ENCODE data around the gene RAB14.
"Not testable (repeated sequence)": the region's sequence is repeated elsewhere in the genome, so short reads cannot be mapped to it uniquely, and the experiment has no call there.

RAB14 gene

DNA sequence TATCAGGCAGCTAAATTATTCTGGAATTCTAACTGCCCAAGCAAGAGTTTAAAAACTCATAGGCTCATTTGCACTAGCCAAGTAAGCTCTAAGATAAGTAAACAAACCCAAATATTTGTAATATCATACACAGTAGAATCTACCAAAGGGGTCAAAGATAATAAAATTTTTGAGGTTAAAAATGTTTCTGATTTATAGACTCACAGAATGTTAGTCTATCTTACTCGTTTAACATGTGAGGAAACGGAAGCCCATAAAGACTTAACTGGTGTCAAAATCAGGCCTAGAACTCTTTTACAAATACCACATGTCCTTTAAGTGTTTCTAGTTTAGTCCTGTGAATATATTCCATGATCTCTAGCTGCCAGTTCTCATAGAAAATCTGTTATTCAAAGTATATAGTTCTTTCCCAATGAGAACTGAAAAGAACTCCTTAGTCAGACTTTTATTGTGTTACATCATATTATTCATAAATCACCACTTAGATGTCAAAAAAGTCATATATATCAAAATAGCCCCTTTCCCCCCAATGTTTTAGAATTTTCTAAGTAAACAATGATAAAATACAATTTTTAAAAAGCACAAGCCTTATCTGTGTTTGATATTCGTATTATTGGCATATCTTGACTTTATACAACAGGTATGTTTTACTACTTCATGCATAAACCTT, 13.9 kb downstream of the RAB14 start:
- no peak overlapping the region for H3K27ac ChIP-seq (ENCODE audit: low read length)

DNA sequence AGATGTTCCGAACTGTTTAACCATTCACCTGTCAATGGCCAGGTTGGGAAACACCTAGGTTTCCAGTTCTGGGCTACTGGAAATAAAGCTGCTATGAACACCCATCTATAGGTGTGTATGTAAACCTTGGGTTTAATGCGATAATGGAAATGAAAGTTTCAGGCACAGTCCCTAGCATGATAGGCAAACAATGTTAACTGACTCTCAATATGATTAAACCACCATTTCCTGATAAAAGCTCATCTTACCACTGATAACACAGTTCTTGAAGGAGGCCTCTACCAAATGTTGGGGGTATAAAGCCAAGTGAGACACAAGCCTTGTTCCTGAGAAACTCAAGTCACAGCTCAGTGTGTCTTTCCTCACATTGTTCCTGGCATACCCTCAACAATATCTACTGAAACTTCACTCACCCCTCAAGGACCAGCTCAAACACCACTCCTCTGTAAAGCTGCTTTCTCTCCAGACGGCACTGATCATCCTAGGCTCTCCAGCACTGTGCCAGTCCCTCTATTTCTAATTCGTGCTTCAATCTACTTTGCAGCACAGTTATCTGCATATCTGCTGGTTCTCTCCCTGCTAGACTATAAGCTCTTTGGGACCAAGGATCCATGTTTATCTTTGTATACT, 15.8 kb downstream of the RAB14 start:
- no peaks in the 10 kb centered on the region for H3K27me3 ChIP-seq (ENCODE audit: low read depth, low read length)
- H3K27ac ChIP-seq (ENCODE audit: low read length) = no peak overlapping the region
- H3K36me3 ChIP-seq (ENCODE audit: control insufficient read depth in 1 of 2, insufficient read depth in 2 of 2, low read length in 2 of 2) = peaks cover 21 to 29% of the 10 kb centered on the region in 2 donors
- H3K9me3 ChIP-seq (ENCODE audit: control insufficient read depth in 1 of 2, low read length in 2 of 2) = no peaks in the 10 kb centered on the region
- peaks cover 4 to 35% of the 10 kb centered on the region in 2 donors for H3K4me1 ChIP-seq (ENCODE audit: control insufficient read depth in 1 of 2, insufficient read depth in 2 of 2, low read length in 2 of 2)
- no peak overlapping the region for H3K4me3 ChIP-seq (ENCODE audit: low read depth in 1 of 2, low read length in 2 of 2)

More for the DNA sequence above, 13.9 kb downstream of the RAB14 start:
- no peaks in the 10 kb centered on the region for H3K27me3 ChIP-seq (ENCODE audit: low read depth, low read length)
- no peaks in the 10 kb centered on the region for H3K9me3 ChIP-seq (ENCODE audit: control insufficient read depth in 1 of 2, low read length in 2 of 2)
- peaks cover 6 to 48% of the 10 kb centered on the region in 2 donors for H3K4me1 ChIP-seq (ENCODE audit: control insufficient read depth in 1 of 2, insufficient read depth in 2 of 2, low read length in 2 of 2)
- H3K4me3 ChIP-seq (ENCODE audit: low read depth in 1 of 2, low read length in 2 of 2) = no peak overlapping the region
- peaks cover 8 to 17% of the 10 kb centered on the region in 2 donors for H3K36me3 ChIP-seq (ENCODE audit: control insufficient read depth in 1 of 2, insufficient read depth in 2 of 2, low read length in 2 of 2)

DNA sequence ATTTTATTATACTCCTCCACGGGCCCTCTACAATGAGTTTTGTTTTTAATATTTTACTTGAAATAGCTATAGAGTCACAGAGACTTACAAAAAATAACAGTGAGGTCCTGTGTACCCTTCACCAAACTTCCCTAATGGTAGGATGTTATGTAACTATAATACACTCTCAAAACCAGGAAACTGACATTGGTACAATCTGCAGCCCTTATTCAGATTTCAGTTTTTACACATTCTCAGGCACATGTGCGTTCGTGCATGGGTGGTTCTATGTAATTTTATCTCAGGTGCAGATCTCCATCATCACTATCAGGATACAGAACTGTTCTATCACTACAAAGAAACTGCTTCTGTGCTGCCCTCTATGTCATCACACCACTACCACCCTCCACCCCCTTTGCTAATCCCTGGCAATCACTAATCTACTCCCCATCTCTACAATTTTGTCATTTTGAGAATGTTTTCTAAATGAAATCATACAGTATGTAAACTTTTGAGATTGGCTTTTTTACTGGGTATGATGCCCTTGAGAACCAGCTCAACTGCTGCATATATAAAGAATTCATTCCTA, 16.4 kb downstream of the RAB14 start:
- H3K27ac ChIP-seq (ENCODE audit: low read length) = no peak overlapping the region
- no peak overlapping the region for H3K4me3 ChIP-seq (ENCODE audit: low read depth in 1 of 2, low read length in 2 of 2)
- no peaks in the 10 kb centered on the region for H3K27me3 ChIP-seq (ENCODE audit: low read depth, low read length)
- H3K9me3 ChIP-seq (ENCODE audit: control insufficient read depth in 1 of 2, low read length in 2 of 2) = no peaks in the 10 kb centered on the region
- peaks cover 0 to 28% of the 10 kb centered on the region in 2 donors for H3K4me1 ChIP-seq (ENCODE audit: control insufficient read depth in 1 of 2, insufficient read depth in 2 of 2, low read length in 2 of 2)
- H3K36me3 ChIP-seq (ENCODE audit: control insufficient read depth in 1 of 2, insufficient read depth in 2 of 2, low read length in 2 of 2) = peaks cover 22 to 32% of the 10 kb centered on the region in 2 donors

GRCh38 chr9:121184463-121184862, 17.2 kb downstream of the RAB14 start:
- H3K9me3 ChIP-seq (ENCODE audit: control insufficient read depth in 1 of 2, low read length in 2 of 2) = no peaks in the 10 kb centered on the region
- no peak overlapping the region for H3K27ac ChIP-seq (ENCODE audit: low read length)
- H3K4me3 ChIP-seq (ENCODE audit: low read depth in 1 of 2, low read length in 2 of 2) = no peak overlapping the region
- peaks cover 22 to 32% of the 10 kb centered on the region in 2 donors for H3K36me3 ChIP-seq (ENCODE audit: control insufficient read depth in 1 of 2, insufficient read depth in 2 of 2, low read length in 2 of 2)
- no peaks in the 10 kb centered on the region for H3K27me3 ChIP-seq (ENCODE audit: low read depth, low read length)
- peaks cover 0 to 28% of the 10 kb centered on the region in 2 donors for H3K4me1 ChIP-seq (ENCODE audit: control insufficient read depth in 1 of 2, insufficient read depth in 2 of 2, low read length in 2 of 2)

- H3K36me3 ChIP-seq (ENCODE audit: control insufficient read depth in 1 of 2, insufficient read depth in 2 of 2, low read length in 2 of 2) = peaks cover 22 to 32% of the 10 kb centered on the region in 2 donors
- H3K4me3 ChIP-seq (ENCODE audit: low read depth in 1 of 2, low read length in 2 of 2) = no peak overlapping the region
- H3K9me3 ChIP-seq (ENCODE audit: control insufficient read depth in 1 of 2, low read length in 2 of 2) = no peaks in the 10 kb centered on the region
- H3K27me3 ChIP-seq (ENCODE audit: low read depth, low read length) = no peaks in the 10 kb centered on the region
- H3K27ac ChIP-seq (ENCODE audit: low read length) = no peak overlapping the region
- peaks cover 0 to 28% of the 10 kb centered on the region in 2 donors for H3K4me1 ChIP-seq (ENCODE audit: control insufficient read depth in 1 of 2, insufficient read depth in 2 of 2, low read length in 2 of 2)
Observed at GRCh38 chr9:121183666-121184423, 17.8 kb downstream of the RAB14 start.

DNA sequence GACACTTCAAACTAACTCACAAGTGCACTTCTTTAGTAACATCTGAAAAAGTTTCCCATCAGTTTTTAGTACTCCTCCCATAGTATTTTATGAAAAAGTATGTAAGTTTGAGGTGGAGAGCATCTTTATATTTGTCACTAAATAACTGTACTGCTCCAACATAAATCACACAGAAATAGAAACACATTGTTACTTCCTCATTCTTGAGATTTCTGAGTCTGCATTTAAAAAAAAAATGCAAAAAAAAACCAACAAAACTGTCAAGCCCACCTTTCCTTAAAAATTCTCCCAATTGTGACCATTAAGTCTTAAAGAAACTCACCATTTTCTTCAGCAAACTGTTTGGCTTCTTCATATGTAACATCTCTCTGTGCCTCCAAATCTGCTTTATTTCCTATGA, 18.7 kb downstream of the RAB14 start:
- no peaks in the 10 kb centered on the region for H3K9me3 ChIP-seq (ENCODE audit: control insufficient read depth in 1 of 2, low read length in 2 of 2)
- H3K36me3 ChIP-seq (ENCODE audit: control insufficient read depth in 1 of 2, insufficient read depth in 2 of 2, low read length in 2 of 2) = peaks cover 27 to 32% of the 10 kb centered on the region in 2 donors
- no peak overlapping the region for H3K4me3 ChIP-seq (ENCODE audit: low read depth in 1 of 2, low read length in 2 of 2)
- no peaks in the 10 kb centered on the region for H3K27me3 ChIP-seq (ENCODE audit: low read depth, low read length)
- peaks cover 0 to 28% of the 10 kb centered on the region in 2 donors for H3K4me1 ChIP-seq (ENCODE audit: control insufficient read depth in 1 of 2, insufficient read depth in 2 of 2, low read length in 2 of 2)
- no peak overlapping the region for H3K27ac ChIP-seq (ENCODE audit: low read length)

DNA sequence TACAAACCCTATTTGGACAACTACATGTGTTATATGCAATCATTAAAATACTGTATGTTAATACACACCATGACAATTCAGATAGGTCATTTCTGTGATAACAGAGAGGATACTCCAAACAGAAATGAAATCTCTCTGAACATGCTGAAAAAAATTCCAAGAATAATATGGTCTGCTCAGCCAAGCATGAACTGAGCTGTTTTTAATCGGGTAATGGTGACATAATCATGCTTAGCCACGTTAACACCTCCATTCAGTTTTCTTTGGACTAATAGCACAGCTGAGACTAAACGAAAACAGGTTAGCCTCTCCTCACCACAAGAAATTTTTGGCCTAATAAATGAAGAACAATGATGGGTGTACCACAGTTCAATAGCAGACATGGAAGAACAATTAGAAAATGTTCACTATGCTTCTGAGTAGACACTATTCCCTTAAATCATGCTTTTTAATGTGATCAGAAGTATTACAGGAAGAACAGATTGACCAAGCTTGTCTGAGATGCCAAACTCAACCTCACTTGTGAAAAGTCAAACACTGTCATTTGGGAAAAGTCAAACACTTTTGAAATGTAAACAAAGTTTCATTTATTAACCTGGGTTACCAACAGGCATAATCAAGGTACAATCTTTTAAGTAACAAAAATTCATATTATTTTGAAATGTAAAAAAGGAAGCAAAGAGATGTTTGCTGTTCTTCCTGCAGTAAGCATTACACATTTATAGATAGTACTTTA, 19.4 kb downstream of the RAB14 start:
- Histone ChIP-seq H3K4me3 (ENCODE audit: low read depth in 1 of 2, low read length in 2 of 2) (no peak overlapping the region), H3K9me3 (ENCODE audit: control insufficient read depth in 1 of 2, low read length in 2 of 2) (no peaks in the 10 kb centered on the region), H3K36me3 (ENCODE audit: control insufficient read depth in 1 of 2, insufficient read depth in 2 of 2, low read length in 2 of 2) (peaks cover 27 to 32% of the 10 kb centered on the region in 2 donors), H3K27me3 (ENCODE audit: low read depth, low read length) (no peaks in the 10 kb centered on the region), H3K4me1 (ENCODE audit: control insufficient read depth in 1 of 2, insufficient read depth in 2 of 2, low read length in 2 of 2) (peaks cover 0 to 24% of the 10 kb centered on the region in 2 donors), H3K27ac (ENCODE audit: low read length) (no peak overlapping the region)

DNA sequence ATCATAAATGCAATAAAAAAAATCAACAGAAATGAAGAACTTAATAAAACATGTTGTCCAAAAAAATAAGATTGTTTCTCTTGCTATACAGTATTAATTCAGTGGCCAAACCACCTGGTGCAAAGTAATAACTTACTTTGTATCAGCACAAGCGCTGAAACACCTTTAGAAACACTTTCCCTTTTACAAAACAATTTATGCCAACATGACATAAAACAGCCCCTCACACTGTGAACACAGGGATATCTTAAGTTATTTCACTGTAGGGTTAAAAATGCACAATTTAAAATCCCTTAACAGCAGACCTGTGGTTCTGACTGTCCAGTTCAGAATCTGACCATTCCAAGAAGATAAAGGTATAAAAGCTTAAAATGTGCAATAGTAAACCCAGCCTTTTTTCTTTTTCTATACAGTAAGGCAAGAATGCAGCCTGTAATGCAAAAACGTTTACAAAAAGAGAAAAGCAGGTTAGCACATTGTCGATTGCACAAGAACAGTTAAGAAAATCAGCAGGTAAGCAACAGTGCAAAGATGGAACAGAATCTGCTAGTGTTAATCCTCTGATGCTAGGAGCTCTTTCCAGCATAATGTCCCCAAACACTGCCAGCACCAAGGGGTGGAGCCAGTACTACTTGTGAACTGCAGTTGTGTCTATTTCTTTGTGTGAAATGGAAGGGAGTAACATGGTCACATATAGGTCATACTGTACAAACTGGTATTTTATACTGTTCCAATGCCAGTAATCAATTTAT, 21.6 kb downstream of the RAB14 start:
- no peak overlapping the region for H3K27ac ChIP-seq (ENCODE audit: low read length)
- peaks cover 0 to 14% of the 10 kb centered on the region in 2 donors for H3K4me1 ChIP-seq (ENCODE audit: control insufficient read depth in 1 of 2, insufficient read depth in 2 of 2, low read length in 2 of 2)
- H3K27me3 ChIP-seq (ENCODE audit: low read depth, low read length) = no peaks in the 10 kb centered on the region
- H3K4me3 ChIP-seq (ENCODE audit: low read depth in 1 of 2, low read length in 2 of 2) = no peak overlapping the region
- H3K36me3 ChIP-seq (ENCODE audit: control insufficient read depth in 1 of 2, insufficient read depth in 2 of 2, low read length in 2 of 2) = peaks cover 22 to 23% of the 10 kb centered on the region in 2 donors
- no peaks in the 10 kb centered on the region for H3K9me3 ChIP-seq (ENCODE audit: control insufficient read depth in 1 of 2, low read length in 2 of 2)

DNA sequence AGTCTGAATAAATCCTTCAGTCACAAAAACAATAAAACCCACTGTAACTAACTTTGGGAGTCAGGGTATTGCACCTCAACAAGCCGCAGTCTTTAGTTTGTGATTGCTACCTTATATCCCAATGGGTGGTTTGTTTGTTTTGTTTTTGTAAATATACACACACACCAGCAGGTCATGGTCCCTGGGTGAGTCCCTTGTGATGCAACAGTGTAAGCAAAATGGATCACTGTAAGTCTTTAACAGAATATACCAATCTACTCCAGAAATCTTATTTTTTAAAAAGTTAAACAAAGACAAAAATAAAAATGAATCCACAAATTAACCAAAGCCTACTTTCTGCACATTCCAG, 22.3 kb downstream of the RAB14 start:
- H3K27me3 ChIP-seq (ENCODE audit: low read depth, low read length); H3K27ac ChIP-seq (ENCODE audit: low read length): not testable (repeated sequence)

GRCh38 chr9:121178676-121179372, 22.8 kb downstream of the RAB14 start:
- H3K9me3 ChIP-seq (ENCODE audit: control insufficient read depth in 1 of 2, low read length in 2 of 2) = no peaks in the 10 kb centered on the region
- H3K27me3 ChIP-seq (ENCODE audit: low read depth, low read length) = no peaks in the 10 kb centered on the region
- H3K4me3 ChIP-seq (ENCODE audit: low read depth in 1 of 2, low read length in 2 of 2) = no peak overlapping the region
- H3K27ac ChIP-seq (ENCODE audit: low read length) = no peak overlapping the region
- H3K36me3 ChIP-seq (ENCODE audit: control insufficient read depth in 1 of 2, insufficient read depth in 2 of 2, low read length in 2 of 2) = peaks cover 24 to 28% of the 10 kb centered on the region in 2 donors
- H3K4me1 ChIP-seq (ENCODE audit: control insufficient read depth in 1 of 2, insufficient read depth in 2 of 2, low read length in 2 of 2) = peaks cover 0 to 10% of the 10 kb centered on the region in 2 donors

More for the DNA sequence above, 22.3 kb downstream of the RAB14 start:
- H3K9me3 ChIP-seq (ENCODE audit: control insufficient read depth in 1 of 2, low read length in 2 of 2); H3K4me3 ChIP-seq (ENCODE audit: low read depth in 1 of 2, low read length in 2 of 2): not testable (repeated sequence)
- peaks cover 0 to 14% of the 10 kb centered on the region in 2 donors for H3K4me1 ChIP-seq (ENCODE audit: control insufficient read depth in 1 of 2, insufficient read depth in 2 of 2, low read length in 2 of 2)
- H3K36me3 ChIP-seq (ENCODE audit: control insufficient read depth in 1 of 2, insufficient read depth in 2 of 2, low read length in 2 of 2) = peaks cover 23 to 27% of the 10 kb centered on the region in 2 donors
